NK-92 treated with Interleukin-12 subunit alpha and Interleukin-12 subunit beta, amount 100 ng/mL, for 24 hours (cell line): Measurements from ENCODE around the gene SNTG2.

Experiments used
- DNase-seq: peaks from one replicate; lab custom pipeline; 2025; lab: John Stamatoyannopoulos, UW

Gene SNTG2

DNA sequence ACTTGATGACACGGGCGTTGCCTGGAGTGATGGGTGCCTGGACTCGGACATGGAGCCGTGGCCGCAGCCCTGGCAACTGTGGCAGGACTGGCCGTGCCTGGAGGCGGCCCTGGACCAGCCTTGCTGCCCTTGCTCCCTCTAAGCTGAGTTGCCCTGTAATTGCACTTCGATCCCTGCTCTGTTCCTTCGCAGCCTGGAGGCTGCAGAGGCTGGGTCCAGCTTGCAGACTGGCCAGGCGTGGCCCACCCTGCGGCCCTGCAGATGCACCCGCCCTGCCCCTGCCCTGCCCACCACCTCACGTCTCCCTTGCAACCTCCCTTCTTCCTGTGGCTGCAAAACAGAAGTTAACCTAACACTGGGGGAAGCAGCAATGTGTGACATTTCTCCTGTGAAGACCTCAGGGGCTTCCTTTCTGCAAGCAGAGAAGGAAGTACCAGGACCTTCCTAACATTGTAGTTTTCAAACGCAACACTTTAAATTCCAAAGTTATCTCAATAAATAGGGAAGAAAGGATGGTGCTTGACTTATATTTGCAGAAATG, 288.0 kb downstream of the SNTG2 start:
- DNase-seq, result no peak

DNA sequence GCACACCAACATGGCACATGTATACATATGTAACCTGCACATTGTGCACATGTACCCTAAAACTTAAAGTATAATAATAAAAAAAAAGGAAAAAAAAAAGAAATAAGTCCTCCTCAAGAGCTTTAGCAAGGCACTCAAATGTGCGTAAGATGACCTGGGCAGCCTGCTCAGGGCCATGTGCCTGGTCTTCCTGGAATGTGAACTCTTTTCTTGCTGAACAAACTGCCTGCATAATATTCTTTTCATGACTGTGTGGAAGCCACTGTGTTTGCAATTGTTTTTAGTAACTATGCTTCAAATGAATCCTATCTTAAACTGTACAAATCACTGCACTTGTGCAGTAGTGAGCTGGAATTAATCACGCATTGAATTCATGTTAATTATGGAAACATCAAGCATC, 294.5 kb downstream of the SNTG2 start:
- DNase-seq, result no peak

DNA sequence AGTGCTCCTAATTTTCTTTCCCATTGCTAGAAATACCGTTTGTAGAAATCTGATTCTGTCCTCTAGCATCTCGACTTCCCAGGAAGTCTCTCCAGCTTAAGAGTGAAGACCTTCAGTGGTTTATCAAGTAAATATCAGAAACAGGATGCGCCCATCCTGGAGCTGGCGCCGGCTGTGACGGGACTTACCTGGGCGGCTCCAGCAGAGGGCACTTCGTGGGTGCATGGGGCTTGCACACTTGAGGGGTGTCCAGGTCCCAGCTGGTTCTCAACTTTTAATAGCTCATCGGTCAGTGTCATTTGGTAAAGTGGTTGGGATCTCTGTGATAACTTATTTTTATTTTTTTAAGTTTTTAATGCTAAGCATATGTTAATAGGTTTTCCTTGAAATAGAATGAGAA, 295.6 kb downstream of the SNTG2 start:
- no peak for DNase-seq

DNA sequence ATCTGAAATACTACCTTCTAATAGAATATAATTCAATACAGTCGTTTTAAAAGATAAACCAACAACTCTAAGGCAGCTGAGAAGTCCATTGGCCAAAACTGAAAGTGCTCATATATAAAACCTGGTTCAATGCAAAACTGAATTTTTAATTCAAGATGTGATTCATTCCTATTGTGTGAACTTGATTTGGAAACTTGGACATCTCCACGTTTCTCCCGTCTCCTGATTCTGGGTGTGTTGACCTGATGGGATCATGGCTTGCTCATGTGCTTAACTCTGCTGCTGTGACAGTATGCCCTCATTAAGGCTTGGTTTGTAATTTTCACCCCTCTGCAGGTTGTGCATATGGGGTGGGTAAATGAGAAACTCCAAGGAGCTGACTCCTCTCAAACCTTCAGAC, 296.3 kb downstream of the SNTG2 start:
- no peak for DNase-seq

DNA sequence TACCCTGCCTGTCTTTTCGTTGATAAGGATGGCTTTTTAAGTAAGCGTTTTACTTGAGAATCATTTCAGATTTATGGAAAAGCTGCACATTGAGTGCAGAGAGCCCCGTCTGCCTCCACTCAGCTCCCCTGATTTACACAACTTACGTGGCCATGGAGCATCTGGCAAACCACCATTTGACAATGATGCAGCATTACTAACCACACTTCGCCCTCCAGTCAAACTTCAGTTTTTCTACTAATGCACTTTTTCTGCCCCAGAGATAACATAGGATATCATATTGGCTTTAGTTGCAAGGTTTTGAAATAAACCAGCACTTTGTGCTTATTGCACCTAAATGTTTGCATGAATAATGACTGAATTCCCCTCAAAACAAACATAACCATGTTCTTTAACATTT, 297.5 kb downstream of the SNTG2 start:
- no peak for DNase-seq

DNA sequence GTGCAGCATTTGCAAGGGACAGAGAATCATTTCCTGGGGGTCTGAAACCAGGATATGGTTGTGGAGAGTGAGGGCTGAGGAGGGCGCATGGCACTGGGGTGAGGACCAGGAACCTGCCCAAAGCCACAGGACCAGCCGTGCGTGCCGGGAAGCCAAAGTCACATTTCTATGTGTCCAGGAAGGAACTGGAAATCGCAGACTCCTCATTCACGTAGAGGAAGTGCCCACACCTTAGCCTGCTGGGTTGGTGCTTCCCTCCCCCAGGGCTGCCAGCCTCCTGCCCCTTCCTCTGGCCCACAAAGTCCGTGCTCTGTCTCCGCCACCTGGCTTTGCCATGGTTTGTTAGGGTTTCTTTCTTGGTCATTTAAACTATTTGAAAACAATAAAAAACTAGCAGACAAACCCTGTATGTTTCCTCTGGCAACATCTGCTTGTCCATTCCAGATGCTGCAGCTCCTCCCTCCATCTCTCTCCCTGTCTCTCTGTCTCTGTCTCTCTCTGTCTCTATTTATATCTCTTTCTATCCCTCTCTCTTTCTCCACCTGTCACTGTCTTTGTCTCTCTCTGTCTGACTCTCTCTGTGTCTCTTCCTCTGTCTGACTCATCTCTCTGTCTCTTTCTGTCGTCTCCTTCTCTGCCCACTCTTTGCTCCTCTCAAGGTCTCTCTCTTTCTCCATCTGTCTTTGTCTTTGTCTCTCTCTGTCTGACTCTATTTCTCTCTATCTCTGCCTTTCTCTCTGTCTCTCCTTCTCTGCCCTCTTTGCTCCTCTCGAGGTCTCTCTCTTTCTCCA, 299.4 kb downstream of the SNTG2 start:
- DNase-seq, result no peak

DNA sequence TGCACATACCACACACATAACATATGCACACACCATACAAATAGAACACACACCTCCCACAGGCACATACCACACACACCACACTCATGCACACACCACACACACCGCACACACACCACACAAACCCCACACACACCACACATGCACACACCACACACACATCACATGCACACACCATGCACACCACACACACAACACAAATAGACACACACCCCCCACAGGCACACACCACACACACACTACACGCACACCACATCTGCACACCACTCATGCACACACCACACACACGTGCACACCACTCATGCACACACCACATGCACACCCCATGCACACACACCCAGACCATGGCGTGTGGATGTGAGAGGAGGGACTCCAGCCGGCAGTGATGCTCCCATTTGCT, 300.9 kb downstream of the SNTG2 start:
- no peak for DNase-seq

DNA sequence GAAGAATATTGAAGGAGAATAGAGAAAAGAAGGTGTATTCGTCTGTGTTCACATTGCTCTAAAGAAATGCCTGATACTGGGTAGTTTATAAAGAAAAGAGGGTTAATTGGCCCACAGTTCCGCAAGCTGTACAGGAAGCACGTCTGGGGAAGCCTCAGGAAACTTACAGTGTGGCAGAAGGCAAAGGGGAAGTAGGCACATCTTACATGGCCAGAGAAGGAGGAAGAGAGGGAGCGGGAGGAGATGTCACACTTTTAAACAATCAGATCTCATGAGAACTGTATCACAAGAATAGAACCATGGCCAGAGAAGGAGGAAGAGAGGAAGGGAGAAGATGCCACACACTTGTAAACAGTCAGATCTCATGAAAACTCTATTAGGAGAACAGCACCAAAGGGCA, 303.0 kb downstream of the SNTG2 start:
- DNase-seq, result no peak

DNA sequence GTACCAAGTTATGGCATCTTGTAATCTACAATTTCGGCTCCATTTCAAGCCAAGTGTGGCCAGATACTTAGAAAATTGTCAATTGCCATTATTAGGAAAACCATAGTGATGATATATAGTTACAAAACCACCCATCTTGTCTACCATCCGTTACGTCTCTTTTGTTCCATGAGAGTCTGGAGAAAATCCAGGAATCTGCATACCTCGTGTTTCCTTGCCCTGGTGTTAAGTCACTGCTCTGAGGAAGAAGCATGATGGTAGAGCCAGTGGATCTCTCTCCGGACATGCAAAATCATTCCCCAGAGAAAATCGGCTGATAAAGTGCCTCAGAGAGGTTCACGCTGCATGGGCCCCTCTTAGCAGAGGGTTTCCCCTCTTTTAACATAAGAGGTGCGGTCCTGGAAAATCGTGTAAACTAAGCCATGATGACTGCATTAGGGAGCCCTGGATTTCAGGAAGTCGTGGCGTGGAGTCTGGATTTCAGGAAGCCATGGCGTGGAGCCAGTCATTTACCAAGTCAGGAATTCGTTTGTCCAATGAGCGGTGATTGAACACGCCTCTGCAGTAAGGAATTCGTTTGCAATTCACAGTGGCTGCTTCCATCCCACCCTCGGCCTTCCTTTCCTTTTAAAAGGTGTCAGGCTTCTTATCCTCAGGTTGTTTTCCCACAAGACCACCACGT, 304.2 kb downstream of the SNTG2 start:
- no peak for DNase-seq

DNA sequence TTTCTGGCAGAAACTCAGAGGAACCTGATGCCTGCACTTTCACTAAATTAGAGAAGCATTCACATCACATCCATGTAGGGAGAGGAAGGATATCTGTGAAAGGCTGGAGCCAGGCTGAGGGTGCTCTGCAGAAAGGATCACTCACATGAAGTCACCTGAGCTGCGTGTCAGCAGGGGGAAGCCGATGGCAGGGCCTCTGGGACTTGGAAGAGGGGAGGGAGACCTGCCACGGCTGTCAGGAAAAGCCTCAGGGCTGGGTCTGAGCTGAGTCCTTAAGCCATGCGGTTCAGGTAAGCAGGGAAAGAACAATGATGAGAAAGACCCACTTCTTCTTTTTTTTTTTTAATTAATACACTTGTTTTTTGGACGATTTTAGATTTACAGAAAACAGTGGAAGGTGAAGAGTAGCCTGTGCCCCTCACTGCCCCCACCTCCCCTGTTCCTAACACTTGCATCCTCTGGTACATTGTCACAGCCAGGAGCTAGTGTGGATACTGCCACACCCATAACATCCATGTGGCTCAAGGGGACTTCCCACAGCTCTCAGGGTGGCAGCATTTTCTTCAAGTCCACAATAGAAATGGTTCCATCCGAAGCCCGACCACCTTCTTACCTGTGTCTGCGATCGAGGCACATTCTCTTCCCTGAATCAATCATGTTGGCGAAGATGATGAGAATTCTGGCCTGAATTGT, 306.1 kb downstream of the SNTG2 start:
- DNase-seq, result no peak

DNA sequence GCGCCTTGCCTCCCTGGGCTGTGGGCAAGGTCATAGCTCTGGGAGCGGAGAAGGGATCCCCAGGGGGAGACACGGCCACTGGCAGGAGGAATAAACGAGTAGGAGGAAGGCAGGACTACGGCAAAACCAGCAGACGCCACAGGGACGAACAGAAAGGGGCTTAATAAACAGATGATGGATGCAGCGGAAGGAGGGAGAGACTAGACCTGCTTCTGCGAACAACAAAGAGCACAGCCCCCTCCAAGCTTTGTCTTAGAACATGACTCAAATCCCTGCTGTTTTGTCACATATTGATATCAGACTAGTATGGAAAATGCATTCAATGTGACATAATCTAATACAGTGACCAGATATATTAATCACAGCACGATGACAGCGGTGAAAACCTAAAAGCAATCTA, 306.7 kb downstream of the SNTG2 start:
- no peak for DNase-seq

DNA sequence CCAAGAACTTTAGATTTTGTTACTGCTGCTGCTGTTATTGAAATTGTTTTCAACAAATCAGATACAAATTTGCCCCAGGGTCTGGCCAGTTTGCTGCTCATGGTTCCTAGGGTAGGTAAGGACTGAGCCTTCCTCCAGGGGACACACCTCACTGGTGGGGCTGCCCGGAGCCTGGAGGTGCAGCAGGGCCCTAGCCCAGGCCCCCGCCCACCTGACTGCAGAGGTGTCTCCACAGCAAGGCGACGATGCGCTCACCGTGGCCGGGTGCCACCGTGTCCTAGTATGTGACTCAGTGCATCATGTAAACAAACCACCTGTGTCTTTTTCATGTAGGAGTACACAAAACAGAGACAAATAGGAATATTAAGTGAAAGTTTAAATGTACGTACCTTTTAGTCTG, 309.1 kb downstream of the SNTG2 start:
- DNase-seq, result no peak

DNA sequence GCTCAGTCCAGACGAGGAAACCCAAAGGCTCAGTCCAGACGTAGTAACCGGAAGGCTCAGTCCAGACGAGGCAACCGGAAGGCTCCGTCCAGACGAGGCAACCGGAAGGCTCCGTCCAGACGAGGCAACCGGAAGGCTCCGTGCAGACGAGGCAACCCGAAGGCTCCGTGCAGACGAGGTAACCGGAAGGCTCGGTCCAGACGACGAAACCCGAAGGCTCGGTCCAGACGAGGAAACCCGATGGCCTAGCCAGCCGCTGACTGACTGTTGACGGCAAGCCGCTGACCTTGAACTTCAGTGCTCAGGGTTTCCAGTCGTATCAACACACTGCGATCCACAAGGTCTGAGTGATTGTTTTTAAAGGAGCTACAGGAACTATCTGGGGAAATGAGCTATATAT, 312.0 kb downstream of the SNTG2 start:
- no peak for DNase-seq

DNA sequence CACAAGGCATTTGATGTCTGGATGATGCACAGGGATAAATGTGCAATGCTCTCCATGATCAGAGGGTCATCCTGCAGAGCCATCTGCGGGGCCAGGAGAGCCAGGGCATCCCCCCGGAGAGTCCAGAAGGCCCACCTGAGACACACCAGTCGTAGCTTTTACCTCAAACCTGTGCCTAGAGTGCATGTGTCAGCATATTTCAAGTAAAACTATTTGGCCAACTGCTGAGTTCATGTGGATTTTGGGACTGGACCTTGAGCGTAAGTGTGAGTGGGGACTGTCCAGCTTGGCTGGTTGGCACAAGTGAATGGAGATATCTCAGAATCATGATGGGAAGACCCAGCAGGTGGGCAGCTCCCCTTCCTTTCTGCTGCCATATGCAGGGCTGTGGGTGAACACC, 314.8 kb downstream of the SNTG2 start:
- DNase-seq, result no peak

DNA sequence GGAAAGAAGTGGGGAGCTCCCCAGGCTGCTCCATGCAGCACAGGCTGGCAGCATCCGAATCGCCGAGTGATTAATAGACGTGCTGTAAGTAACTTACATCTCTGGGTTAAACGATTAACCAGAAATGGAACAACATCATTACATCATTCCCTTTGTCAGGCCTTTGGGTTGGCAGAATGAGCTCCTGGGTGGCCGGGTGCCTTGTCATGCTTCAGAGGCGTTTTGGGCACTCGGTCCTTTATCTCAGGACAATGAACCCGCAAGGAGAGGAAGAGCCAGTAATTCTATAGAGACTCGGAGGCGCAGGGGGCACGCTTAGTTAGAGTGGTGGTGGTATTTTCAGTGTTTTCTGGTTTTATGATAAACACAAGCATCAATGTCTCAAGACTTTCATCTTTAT, 315.7 kb downstream of the SNTG2 start:
- DNase-seq, result no peak

DNA sequence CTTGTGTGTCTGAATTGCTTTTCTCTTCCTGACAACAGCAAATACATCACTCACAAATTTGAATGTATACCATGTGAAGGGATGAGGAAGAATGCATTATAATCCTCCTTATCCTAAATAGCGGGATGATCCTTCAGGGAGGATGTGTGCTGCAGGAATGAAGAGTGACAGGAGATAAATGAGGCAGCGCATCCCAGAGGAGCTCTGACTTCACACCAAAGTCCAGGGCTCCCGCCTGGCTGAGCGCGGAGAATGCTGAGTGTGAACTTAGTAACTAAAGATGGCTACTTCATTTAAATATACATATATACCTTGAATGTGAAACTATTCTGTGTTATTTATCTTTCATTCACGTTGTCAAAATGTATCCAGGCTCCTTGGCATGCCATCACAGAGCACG, 317.4 kb downstream of the SNTG2 start:
- no peak for DNase-seq

DNA sequence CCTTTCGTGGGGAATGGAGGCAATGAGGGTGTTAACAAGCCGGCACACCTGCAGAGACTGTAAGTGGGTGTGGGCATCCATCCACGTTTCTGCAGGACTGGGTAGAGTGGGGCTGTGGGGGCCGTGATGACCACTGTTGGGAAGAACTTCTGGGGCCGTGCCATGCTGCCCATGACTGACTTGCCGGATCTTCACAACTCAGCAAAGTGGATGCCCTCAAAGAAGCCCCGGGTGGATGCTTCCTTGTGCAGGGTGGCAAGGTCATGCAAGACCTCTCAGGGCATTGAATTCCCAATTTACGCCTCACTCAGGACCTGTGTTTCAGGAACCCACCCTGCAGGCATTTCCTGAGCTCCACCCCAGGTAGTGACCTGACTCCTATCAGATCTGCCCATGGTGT, 319.2 kb downstream of the SNTG2 start:
- no peak for DNase-seq

DNA sequence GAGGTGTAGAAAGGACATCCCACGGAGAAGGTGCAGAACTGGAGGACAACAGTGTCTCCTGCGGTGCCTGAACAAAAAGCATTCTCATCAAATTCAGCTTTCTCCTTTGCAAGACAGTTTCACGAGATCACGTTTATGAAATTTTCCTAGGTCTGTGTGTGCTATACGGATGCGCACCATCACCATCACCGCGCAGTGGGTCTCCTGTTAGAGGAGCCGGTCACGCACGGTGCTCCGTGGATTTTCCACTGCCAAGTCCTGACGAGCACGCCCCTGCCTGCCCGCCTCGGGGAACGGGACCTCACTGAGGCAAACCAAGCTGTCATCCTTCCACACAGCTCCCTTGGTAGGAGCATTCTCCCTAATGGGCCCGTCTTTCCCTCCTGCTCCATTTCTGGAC, 322.2 kb downstream of the SNTG2 start:
- no peak for DNase-seq

DNA sequence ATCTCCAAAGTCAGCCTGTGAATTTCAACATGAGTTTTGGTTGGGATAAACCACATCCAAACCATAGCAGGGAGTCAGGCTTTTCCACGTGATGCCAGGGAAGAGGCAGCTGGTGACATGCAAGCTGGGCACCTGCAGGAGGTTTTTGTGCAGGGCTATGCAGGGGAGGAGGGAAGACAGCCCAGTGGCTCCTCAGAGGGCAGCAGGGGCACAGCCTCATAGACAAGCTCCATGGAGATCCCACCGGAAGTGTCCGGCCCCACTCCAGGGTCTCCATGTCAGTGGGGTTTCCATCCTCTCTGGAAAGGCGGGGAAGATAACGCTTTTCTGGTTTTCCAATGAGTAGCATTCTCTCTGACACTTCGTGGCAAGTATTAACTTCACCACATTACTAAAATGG, 327.0 kb downstream of the SNTG2 start:
- no peak for DNase-seq

DNA sequence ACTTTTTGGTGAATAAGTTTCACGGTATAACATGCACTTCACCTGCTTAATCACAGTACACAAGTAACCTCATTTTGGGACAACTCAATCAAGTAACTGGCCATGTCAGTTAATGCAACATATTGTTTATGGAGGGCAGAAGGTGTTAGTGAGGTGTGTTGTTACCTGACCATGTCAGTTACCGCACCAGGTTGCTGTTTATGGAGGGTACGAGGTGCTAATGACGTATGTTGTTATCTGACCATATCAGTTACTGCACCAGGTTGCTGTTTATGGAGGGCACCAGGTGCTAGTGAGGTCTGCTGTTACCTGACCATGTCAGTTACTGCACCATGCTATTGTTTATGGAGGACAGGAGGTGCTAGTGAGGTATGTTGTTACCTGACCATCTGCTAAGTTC, 327.5 kb downstream of the SNTG2 start:
- DNase-seq, result no peak

DNA sequence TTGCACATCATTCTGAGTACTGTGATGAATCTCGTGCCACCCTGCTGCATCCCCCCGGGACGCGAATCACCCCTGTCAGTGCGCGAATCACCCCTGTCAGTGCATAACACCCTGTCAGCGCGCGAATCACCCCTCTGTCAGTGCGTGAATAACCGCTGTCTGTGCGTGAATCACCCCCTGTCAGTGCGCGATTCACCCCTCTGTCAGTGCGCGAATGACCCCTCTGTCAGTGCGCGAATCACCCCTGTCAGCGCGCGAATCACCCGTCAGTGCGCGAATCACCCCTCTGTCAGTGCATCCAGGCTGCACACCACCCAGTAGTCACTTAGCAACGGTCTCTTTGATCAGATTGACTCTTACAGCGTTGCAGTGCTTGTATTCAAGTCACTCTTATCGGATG, 328.2 kb downstream of the SNTG2 start:
- no peak for DNase-seq

DNA sequence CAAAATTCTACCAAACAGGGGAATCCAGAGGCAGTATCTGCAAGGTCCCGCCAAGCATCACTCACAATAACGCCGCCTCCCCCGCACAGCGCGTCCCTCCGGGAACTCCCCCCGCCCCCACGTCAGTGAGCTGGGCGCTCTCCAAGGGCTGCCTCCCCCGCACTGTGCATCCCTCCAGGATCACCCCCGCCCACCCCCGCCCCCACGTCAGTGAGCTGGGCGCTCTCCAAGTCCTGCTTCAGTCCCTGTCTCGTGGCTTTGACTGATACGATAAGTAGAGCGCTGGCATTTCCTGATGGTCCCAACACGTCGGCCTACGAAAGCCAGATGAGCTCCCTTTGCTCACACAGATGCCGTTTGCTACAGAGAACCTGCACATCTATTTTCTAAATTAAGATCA, 331.9 kb downstream of the SNTG2 start:
- DNase-seq, result no peak
